AG09309 (cell line): ENCODE results near the gene KCTD17.

Source experiments
- DNase-seq: peaks from one replicate; pipeline ENCODE4 v3.0.0-alpha.2; 2010; ENCODE audit warnings: low read depth
- H3K4me3 ChIP-seq: 2 replicates; pipeline ENCODE4 v1.5.1; 2011; ENCODE audit warnings: mild to moderate bottlenecking, low read depth, low read length, moderate library complexity; ENCODE audit not compliant: control insufficient read depth
- TF ChIP-seq, protein P1 (sequence below): IDR thresholded peaks from 2 replicates; pipeline ENCODE4 v1.5.1; 2011; ENCODE audit warnings: mild to moderate bottlenecking, low read depth, low read length, inconsistent platforms; ENCODE audit not compliant: insufficient read depth, control insufficient read depth; ENCODE audit errors: missing control alignments

Gene KCTD17

GRCh38 chr22:37049224-37049623 lies 2.3 kb upstream of the KCTD17 start:
- TF ChIP-seq, protein P1, sequence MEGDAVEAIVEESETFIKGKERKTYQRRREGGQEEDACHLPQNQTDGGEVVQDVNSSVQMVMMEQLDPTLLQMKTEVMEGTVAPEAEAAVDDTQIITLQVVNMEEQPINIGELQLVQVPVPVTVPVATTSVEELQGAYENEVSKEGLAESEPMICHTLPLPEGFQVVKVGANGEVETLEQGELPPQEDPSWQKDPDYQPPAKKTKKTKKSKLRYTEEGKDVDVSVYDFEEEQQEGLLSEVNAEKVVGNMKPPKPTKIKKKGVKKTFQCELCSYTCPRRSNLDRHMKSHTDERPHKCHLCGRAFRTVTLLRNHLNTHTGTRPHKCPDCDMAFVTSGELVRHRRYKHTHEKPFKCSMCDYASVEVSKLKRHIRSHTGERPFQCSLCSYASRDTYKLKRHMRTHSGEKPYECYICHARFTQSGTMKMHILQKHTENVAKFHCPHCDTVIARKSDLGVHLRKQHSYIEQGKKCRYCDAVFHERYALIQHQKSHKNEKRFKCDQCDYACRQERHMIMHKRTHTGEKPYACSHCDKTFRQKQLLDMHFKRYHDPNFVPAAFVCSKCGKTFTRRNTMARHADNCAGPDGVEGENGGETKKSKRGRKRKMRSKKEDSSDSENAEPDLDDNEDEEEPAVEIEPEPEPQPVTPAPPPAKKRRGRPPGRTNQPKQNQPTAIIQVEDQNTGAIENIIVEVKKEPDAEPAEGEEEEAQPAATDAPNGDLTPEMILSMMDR: no peak
- H3K4me3 ChIP-seq: no peak overlapping the region
- no peak for DNase-seq

DNA sequence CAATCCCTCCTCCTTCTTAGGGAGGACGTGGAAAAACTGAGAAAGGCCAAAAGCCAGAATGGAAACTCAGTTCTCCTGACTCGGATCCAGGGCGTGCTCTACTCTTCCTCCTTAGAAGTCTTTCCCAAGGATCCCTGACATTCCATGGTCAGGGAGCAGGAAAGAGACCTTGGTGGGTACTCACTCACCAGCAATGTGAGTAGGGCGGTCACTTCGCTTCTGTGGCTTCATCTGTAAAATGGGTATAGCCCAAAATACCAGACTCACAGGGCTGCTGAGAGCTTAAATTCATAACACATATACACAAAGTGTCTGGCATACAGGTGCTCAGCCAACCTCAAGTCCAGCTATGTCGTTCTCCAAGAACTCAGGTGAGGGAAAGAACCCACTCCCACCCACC lies 629 bp upstream of the KCTD17 start:
- DNase-seq: no peak
- TF ChIP-seq, protein P1: no peak
- no peak overlapping the region for H3K4me3 ChIP-seq

DNA sequence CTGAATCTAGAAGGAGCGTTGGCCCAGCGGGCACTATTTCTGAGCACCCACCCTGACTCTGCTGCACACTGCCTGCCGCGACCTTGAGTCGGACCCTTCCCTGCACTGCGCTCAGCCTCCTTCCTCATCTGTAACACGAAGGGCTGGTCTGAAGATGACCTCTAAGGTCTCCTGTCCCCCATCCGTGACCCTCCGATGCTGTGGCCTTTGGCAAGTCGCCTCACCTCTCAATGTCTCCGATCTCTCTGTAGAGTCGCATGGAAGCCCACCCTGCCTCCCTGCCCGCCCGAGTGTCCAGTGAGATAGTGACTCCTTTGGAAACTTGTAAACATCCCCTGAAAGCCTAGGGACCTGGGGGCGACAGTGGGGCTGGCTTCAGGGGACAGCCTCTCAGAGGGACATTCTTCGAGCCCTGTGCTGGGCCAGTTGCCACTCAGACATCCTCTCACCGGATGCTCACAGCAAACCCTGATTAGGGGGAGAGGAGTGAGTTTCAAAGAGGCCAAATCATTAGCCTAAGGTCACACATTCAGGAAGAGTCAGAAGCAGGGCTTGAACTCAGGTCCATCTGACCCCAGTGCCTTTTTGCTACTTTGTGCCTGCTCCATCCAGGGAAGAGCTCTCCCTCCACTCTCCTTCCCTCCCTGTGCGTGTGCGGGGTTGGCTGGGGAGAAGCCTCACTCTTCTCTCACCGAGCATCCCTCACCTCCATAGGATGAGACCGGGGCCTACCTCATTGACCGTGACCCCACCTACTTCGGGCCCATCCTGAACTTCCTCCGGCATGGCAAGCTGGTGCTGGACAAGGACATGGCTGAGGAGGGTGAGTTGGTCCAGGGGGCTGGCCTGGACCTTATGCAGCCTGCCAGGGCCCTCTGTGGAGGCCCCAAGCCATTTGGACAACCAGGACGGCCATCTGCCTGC lies 1.1 kb downstream of the KCTD17 start:
- TF ChIP-seq, protein P1: no peak
- peak overlapping the region; percentile 64 for H3K4me3 ChIP-seq
- DNase-seq: no peak

DNA sequence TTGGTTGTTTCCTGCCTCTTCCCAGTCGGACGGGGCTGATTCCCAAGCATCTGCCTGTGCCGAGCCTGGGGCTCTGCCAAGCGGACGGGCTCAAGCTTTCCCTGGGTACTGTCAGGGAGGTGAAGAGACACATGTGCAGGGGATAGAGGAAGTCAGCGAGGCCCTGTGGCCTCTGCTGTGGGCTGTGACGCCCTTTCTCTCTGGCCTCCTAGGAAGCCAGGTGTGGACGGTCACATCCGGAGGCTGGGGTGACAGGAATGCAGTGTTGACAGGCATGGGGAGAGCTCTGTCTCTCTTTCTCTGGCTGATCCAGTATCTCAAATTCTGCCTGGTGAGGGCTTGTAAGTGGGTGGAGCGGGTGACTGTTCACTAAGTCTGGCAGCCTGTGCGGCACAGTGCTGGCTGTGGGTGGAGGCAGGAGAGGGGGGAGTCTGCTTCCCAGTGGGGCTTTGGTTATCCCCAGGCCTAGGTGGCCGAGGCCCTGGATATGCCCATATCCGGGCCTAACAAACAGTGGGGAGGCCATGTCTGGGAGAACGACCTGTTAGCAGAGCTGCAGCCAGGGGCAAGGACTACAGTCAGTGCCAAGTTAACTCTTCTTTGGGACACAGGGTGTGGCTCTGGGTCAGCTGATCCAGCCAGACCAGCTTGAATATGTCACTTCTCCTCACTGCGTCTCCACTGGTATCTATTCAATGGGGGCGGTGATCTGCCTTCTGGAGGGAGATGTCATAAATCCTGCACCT lies 1.9 kb downstream of the KCTD17 start:
- no peak overlapping the region for H3K4me3 ChIP-seq
- TF ChIP-seq, protein P1: no peak
- no peak for DNase-seq

DNA sequence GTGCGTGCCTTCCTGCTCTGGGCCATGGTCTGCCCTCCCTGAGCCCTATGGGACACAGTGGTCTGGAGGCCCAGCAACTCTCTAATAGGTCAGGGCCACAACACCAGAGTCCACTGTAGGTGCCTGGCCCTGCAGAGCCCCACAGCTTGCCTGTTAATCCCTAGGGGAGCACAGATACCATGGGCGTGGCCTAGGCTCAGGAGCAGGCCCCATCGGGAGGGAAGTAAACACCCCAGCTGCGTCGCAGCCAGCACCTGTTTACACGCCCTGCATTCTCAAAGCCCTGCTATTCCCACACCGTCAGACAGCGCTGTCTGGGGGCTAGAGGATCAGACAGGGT lies 2.5 kb downstream of the KCTD17 start:
- H3K4me3 ChIP-seq: no peak overlapping the region
- no peak for DNase-seq
- TF ChIP-seq, protein P1: no peak

GRCh38 chr22:37054600-37055365 lies 3.2 kb downstream of the KCTD17 start:
- H3K4me3 ChIP-seq: no peak overlapping the region

More at GRCh38 chr22:37054600-37055365, 3.2 kb downstream of the KCTD17 start:
- DNase-seq: no peak
- TF ChIP-seq, protein P1: no peak
